Middle frontal gyrus (tissue), 1 donor: ENCODE results near the gene C20orf141.
"Not testable (repeated sequence)": the region's sequence is repeated elsewhere in the genome, so short reads cannot be mapped to it uniquely, and the experiment has no call there.

Experiments used
- DNase-seq: peaks from one replicate; pipeline ENCODE4 v3.0.0-alpha.2; 2015; ENCODE audit warnings: low spot score; ENCODE audit errors: extremely low spot score

C20orf141 gene, protein sequence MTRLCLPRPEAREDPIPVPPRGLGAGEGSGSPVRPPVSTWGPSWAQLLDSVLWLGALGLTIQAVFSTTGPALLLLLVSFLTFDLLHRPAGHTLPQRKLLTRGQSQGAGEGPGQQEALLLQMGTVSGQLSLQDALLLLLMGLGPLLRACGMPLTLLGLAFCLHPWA

DNA sequence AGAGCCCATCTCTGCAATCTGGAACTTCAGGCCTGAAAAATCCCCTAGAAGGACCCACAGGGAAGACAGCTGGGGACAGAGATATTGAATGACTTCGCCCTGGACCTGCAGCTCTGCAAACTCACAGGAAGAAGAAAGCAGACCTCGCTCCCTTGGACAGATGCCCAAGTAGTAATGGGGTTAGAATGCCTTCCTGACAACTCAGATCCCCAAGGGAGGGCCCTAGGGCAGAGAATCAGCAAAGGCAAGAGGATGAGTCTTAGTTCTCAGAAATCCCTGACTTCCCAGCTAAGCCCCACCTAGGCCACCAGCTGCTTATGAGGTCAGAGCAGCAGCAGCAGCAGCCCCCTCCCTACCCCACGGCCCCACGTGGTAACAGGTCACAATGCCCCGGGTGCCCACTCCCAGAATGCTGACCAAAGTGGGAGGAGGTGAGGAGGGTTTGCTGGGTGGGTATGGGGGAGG is at the start of gene C20orf141:
Gene C20orf141 (plus strand): TSS at position 401 of the 465 bp plus-strand sequence. CDS start 198 bp downstream, outside the sequence.
- DNase-seq = no peak

DNA sequence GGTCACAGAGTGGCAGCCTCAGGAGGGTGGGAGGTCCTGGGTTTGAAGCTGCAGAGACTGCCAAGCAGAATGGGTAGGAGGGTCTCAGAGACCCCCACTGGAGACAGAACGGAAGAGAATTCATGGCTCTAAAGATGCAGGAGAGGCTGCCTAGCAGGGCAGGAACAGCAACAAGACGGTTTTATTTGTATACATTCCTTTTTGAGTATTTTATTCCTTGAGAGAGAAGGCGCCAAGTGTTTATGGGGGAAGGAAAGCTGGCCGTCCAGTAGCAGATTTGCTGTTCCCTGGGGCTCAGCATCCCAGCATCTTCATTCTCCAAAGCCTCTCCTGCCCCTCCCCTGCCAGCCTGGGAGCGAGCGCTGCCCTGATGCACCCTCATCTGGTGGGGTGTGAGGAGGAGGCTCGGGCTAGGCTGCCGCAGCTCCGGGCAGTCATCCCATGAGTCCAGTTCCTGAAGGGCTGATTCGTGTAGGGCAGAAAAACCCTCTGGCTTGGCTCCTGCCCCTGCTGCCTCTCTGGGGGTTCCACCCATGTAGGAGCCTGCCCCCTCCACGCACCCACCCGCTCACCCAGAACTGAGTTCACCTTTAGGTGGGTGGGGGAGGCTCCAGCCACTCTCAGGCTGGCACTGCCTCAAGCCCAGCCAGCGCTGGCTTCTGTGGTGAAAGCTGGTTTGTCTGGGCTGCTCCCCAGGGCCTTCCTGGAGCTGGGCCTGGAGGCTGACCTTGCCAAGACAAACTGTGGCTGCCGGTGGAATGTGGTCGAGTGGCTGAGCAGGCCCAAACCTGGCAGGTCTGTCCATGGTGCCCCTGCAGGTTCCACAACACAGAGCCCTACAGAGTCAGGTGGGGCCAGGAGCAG is 46.8 kb upstream of the C20orf141 start:
- no peak for DNase-seq

DNA sequence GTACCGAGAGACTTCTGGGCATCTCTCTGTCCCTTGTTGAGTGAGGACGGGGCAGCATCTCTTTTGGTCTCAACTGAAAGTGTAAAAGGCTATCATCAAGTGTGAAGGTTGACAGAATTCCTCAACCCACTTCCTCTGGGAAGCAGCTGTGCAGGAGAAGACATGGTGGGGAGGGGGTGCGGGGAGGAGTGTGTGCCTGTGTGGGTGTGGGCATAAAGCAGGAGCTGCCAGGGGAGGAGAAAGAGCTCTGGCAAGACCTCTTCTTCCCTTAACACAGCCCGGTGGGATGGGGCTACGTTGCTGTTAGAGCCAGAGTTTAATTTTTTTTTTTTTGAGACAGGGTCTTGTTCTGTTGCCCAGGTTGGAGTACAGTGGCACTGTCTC is 46.2 kb upstream of the C20orf141 start:
- no peak for DNase-seq

DNA sequence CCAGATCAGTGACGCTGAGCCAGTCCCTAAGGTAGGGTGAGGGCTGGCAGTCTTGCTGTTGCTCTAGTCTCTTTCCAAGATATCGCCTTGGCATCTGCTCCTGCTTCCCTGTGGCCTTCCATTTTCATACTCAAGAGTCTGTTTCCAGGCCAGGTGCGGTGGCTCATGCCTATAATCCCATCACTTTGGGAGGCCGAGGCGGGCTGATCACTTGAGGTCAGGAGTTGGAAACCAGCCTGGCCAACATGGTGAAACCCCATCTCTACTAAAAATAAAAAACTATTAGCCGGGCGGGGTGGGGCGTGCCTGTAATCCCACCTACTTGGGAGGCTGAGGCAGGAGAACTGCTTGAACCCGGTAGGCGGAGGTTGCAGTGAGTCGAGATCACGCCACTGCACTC is 44.7 kb upstream of the C20orf141 start:
- not testable (repeated sequence) for DNase-seq

DNA sequence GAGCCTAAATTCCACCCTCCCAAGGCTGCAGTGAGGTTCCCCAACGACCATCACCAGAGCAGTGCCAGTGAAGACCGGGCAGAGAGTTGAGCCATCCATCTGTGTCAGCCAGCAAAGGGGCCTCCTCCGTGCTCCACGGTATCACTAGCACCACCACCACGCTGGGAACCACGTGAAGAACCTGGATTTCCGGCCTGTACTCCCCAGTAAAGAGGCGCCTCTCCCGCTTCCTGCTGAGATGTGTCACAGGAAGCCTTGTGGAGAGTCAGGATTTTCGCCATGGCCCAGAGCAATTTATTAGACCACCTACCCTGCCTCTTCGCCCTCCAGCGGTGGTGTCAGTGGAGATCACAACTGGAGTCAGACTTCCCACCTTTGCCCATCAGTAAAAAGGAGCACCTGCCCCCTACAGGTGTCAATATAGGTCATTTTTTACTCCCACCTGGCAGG is 43.1 kb upstream of the C20orf141 start:
- DNase-seq = no peak

DNA sequence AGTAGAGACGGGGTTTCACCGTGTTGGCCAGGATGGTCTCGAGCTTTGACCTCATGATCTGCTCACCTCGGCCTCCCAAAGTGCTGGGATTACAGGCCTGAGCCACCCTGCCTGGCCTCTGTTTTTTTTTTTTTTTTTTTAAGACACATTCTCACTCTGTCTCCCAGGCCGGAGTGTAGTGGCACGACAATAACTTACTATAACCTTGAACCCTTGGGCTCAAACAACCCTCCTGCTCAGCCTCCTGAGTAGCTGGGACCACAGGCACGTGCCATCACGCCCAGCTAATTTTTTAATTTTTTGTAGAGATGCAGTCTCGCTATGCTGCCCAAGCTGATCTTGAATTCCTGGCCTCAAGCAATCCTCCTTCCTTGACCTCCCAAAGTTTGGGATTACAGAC is 41.0 kb upstream of the C20orf141 start:
- no peak for DNase-seq

DNA sequence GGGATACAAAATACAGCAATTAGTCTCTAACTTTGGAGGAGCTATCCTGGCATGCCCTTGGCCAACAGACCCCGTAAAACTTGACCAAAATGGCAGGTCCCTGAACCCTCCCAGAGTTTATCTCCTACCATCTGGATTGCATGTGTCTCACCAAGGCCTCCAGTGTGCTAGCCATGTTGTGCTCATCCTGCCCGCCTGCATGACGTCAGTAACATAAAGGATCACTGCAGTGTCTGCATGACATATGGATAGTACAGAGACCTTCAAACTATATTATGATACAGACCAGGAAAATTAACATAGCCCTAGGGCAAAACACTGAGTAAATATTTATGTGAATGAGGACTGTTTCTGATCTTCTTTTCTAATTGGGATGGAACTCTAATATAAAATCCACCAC is 39.6 kb upstream of the C20orf141 start:
- no peak for DNase-seq

DNA sequence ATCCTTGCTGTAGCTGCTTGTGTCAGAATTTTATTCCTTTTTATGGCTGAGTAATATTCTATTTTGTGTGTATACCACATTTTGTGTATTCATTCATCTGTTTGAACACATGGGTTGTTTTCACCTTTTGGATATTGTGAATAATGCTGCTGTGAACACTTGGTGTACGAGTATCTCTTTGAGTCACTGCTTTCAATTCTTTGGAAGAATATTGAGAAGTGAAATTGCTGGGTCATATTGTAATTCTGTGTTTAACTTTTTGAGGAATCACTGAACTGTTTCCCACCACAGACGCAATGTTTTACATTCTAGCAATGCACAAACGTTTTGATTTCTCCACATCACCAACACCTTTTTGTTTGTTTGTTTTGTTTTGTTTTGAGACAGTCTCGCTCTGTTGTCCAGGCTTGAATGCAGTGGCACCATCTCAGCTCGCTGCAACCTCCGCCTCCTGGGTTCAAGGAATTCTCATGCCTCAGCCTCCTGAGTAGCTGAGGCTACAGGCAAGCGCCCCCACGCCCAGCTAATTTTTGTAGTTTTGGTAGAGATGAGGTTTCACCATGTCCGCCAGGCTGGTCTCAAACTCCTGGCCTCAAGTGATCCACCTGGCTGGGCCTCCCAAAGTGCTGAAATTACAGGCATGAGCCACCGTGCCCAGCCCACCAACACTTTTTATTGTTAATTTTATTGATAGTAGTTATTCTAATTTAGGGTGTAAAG is 36.0 kb upstream of the C20orf141 start:
- no peak for DNase-seq

DNA sequence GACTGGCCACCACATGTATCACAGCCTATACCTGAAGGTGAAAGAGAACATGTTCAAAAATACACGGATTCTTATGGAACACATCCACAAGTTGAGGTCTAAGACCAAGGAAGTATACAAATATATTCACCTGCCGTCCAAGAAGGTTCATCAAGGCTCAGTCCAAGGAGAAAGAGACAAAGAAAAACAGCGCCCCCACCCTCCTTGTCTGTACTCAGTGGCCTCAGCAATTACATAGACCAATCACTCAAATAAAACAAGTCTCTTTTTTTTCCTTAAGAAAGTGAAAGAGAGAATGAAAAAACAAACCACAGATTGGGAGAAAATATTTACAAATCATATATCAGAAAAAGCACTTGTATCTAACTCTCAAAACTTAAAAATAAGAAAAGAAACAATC is 33.8 kb upstream of the C20orf141 start:
- DNase-seq = no peak

DNA sequence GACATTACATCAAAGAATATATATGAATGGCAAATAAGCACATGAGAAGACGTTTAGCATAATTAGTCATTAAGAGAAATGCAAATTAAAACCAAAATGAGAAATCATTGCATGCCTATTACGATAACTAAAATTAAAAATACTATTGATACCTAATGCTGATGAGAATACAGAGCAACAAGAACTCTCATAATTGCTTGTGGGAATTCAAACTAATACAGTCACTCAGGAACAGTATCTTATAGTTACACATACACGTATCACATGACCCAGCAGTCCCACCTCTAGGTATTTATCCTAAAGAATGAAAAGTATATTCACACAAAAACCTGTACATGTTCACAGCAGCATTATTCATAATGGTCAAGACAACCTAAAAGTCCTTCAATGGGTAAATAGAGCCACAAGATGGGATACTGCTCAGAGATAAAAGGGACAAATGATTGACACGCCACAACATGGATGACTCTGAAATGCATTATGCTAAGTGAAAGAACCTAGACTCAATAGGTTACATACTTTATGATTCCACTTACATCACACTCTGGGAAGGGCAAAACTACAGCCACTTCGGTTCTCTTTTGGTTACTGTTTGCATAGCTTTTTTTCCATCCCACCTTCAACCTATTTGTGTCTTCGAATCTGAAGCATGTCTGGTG is 30.8 kb upstream of the C20orf141 start:
- DNase-seq = no peak

DNA sequence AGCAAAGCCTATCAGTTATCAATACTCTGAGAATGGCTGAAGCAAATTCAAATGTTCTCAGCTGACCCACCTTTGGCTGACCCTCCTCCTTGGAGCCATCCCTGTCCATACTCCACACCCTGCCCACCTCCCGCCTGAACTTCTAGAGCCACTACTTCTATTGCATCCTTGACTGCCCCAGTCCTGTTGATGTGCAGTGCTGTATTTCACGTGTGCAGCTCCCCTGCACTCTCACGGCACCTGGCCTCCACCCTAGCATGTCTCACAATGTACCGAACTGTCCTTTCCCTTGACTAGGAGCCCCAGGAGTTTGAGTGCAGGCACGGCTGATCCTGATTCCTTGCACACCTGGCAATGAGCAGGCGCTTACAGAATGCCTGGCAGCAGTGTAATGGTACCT is 21.3 kb upstream of the C20orf141 start:
- DNase-seq = no peak

DNA sequence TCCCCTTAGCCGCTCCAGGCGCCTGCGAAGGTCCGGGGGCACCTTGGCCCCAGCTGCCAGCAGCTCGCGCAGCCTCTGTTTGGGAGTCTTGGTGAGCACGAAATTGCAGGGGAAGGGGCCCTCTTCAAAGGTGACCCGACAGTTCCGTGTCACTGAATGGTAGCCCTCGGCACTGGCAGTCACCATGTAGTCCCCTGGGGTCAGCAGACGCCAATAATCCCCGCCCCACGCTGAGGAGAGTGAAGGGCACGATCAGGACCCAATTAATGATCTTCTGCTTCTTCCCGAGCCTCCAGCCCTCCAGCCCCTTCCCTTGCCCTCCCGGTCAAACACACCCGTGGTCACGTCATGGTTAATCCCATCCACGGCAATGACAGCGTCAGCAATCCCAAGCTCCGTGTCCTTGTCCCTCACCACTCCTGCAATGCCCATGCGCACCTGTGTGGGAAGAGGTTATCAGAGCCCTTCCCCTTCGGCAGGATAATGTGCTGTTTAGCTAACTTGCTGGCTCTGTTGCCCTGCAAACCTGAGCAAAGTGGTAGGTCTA is 20.5 kb upstream of the C20orf141 start:
- DNase-seq = no peak

DNA sequence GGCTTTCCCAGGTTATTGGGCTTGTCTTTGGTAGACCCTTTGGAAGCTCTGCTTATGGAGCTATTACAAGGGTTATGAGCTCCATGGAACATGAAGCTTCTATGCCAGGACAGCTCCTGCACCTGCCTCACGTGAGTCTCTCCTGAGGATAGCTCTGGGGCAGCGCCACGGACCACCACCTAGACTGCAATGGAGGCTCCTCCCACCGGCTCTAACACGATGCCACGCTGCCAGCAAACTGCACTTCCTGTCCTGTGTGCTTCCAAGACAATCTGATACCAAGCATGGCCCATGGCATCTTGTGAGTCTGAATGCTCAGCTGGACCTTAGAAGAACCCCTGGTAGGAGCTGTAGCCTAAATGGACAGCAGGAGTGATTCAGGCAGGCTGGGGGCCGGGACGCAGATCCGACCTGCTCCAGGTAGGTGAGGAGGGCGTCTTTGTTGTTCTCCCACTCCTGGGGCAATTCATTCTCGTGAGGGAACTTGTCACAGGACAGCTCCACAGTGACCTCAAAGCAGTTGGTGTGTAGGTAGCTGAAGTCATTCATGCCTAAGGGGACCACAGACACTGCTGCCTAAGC is 19.8 kb upstream of the C20orf141 start:
- no peak for DNase-seq

DNA sequence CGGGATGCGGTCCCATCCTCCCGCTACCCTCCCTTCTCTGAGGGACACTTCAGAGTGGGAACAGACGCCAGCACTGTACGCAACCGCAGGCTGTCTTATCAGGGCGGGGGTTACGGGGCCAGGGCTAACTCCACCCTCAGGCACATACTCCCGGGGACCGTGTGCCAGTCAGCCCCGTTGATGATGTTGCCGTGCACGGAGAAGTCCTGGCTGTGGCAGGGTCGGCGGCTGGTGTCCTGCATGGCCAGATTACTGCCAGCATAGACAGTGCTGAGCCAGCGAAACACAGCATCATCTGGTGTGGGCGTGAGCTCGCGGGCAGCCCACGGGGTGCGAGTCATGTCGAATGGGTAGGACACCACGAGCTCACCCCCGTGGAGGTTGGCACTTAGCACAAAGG is 19.3 kb upstream of the C20orf141 start:
- no peak for DNase-seq

DNA sequence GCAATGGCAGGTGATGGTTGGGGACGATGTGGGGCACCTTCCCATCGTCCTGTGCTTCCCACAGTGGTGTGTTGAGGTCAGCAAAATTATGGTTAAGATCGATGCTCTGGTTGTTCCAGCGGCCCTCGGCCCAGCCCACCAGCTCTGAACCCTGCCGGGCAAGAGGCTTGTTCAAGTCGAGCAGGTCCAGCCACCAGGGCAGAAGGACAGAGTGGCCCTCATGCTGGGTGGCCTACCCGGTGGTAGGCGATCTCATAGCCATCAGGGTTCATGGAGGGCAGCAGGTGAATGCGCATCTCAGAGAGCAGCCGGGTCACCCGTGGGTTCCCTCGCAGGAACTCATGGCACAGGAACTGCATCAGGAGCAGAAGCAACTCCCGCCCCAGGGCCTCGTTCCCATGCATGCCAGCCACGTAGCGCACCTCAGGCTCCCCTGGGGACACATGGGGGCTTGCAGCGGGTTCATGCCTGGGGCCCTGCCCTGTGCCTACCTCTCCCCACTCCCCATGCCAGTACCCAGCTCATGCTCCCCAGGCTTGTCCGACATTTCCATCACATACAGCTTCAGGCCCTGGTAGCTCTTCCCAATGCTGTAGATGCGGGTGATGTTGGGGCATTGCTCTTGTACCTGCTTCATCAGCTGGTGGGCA is 18.7 kb upstream of the C20orf141 start:
- no peak for DNase-seq

DNA sequence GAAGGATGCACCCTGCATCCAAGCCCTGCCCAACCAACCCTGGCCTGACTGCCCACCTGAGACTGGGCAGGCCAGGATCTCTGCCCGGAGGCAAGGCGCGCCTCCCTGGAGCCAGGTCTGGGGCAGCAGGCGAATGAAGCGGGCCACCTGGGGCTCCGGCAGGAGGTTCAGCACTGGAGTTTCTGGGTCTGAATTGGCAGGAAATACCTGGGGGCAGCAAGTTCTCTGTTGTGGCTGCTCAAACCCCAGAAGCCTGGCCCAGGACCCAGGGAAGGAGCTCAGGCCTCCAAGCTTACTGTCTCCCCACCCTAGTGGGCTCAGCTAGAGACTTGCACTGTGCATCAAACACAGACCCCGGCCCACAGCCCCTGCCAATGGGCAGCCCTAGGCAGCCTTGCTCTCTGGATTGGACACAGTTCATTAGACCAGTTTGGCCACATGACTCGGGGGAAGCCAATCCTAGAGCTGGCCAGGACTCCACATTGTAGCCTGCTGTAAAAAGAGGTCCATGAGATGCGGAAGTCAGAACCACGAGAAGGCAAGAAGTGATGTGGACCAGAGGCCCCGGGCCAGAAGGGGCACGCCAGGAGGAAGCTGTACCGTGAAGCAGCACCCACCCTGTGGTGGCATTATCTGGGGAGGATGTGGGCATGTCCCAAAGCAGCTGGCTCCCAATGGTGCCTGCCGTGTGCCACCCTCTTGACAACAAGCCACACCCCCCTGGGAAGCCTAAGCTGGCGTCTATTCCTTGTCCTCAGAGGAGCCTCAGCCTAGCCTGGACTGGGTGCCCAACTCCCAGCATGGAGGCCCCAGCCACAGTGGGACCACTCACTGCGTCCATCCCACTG is 17.4 kb upstream of the C20orf141 start:
- no peak for DNase-seq

DNA sequence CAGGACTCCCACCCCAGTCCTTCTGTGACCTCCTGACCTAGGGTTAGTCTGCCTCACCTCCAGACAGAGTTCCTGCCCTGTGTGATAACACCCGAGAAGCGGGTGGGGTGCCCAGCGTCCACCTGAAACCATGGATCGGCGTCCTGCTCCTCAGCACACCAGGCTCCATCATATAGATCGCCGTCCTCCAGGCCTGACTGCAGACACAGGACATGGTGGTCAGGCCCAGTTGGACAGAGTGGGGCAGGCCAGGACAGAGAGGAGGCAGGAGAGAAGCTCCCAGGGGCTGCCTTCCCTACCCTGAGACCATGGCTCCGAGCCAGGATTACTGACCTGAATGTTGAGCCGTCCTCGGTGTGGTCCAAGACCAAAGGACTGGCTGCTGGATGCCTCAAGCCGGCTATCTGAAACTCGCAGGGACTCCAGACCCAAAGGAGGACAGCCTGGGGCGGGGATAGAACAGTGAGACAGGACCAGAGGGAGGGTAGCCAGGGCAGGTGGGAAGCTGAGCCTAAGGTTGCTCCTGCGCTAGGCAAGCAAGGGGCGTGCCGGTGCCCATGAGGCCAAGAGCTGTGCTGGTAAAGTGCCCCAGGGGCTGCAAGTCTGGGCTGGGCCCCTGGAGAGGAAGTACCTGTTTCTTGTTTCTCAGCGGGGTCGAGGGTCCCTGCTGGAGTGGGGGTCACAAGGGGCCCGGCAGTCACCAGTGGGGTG is 16.5 kb upstream of the C20orf141 start:
- DNase-seq = no peak

DNA sequence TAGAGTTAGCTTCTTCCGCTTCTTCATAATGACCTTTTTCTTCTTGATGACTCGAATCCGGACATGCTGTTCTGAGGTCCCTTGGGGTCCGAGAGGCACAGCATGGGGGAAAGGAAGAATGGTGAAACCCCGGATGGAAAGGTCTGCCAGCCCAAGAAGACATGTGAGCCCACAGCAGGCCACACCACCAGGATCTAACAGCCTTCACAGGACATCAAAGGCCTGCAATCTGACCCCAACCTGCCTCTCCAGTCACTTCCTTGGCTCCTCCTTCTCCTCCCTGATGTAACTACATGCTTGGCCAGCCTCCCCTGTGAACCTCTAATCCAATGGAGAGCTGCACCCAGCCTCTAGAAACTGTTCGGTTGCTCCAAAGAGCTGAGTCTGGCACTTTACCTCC is 16.0 kb upstream of the C20orf141 start:
- DNase-seq = no peak

DNA sequence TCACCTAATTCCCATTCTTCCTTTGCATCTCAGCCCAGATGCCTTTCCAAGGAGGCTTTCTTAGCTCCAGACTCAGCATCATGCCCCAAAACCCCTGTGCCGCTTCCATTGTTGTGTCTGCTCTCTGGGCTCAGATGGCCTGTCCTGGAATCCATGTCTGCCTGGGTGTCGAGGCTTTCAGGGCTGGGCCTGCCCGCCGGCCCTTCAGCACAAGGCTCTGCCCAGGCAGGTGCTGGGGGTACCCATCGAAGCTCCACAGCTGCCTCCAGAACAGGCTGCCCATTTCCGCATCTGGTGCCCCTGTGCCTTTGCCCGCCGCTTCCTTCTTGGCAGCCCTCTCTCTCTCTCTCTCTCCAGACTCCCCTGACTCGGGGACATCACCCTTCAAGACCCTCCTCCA is 15.5 kb upstream of the C20orf141 start:
- no peak for DNase-seq
